Measurements from ENCODE around the gene LRRC40.

The LRRC40 gene

GRCh38 chr1:70140343-70140742 lies 65.0 kb downstream of the LRRC40 start:
- H3K27me3 ChIP-seq (replicated peaks; ENCODE audit: insufficient read depth, low read length), result no peaks in the 10 kb centered on the region
- DNase-seq, result no peak
- no peaks in the 10 kb centered on the region for H4K20me1 ChIP-seq (ENCODE audit: insufficient read depth, low read length)
- no peaks in the 10 kb centered on the region for H3K79me2 ChIP-seq (ENCODE audit: low read length)
- H3F3A ChIP-seq (ENCODE audit: insufficient read depth, low read length), result no peaks in the 10 kb centered on the region
- H3K9me2 ChIP-seq (replicated peaks; ENCODE audit: insufficient read depth, low read length), result no peaks in the 10 kb centered on the region
- no peak overlapping the region for H2AFZ ChIP-seq (ENCODE audit: low read length)
- H3K4me2 ChIP-seq (ENCODE audit: low read depth, low read length), result no peak overlapping the region
- no peaks in the 10 kb centered on the region for H3K4me1 ChIP-seq (ENCODE audit: low read length)
- H3K36me3 ChIP-seq (replicated peaks; ENCODE audit: insufficient read depth, low read length), result no peaks in the 10 kb centered on the region; the same call in 1 of the 2 replicates
- H3K9ac ChIP-seq (ENCODE audit: low read length), result no peak overlapping the region
- no peak overlapping the region for H3K4me3 ChIP-seq (ENCODE audit: low read length)
- no peak overlapping the region for H3K27ac ChIP-seq (ENCODE audit: low read length)
- no peak for TF ChIP-seq EZH2phosphoT487 (IDR thresholded peaks at IDR 0.05; ENCODE audit: low read length)
- no peak for TF ChIP-seq EZH2 (optimal IDR thresholded peaks at IDR 0.05; ENCODE audit: low read depth, low read length)
- no peaks in the 10 kb centered on the region for H3K9me3 ChIP-seq (replicated peaks; ENCODE audit: insufficient read depth, low read length)

DNA sequence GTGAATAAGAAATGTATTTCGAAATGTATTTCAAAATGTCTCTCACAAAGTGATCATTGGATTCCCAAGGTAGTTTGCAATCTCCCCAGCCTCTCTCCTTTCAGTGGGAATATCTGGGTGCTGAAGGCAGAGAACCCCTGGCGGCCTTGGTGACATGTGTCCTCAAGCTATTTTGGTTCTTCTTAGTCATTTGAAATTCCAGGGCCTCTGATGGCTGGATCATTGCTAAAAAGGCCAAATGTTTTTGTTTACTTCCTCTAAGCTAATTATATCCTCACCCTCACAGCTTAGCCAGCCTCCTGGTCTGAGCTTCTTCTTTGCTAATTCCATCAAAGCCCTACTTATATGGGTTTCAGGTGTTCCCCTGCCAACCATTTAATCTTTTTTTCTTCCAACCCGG lies 71.2 kb downstream of the LRRC40 start:
- no peaks in the 10 kb centered on the region for H3K27me3 ChIP-seq (replicated peaks; ENCODE audit: insufficient read depth, low read length)
- TF ChIP-seq EZH2 (optimal IDR thresholded peaks at IDR 0.05; ENCODE audit: low read depth, low read length) (no peak), EZH2phosphoT487 (IDR thresholded peaks at IDR 0.05; ENCODE audit: low read length) (no peak)
- TF ChIP-seq, protein P1, sequence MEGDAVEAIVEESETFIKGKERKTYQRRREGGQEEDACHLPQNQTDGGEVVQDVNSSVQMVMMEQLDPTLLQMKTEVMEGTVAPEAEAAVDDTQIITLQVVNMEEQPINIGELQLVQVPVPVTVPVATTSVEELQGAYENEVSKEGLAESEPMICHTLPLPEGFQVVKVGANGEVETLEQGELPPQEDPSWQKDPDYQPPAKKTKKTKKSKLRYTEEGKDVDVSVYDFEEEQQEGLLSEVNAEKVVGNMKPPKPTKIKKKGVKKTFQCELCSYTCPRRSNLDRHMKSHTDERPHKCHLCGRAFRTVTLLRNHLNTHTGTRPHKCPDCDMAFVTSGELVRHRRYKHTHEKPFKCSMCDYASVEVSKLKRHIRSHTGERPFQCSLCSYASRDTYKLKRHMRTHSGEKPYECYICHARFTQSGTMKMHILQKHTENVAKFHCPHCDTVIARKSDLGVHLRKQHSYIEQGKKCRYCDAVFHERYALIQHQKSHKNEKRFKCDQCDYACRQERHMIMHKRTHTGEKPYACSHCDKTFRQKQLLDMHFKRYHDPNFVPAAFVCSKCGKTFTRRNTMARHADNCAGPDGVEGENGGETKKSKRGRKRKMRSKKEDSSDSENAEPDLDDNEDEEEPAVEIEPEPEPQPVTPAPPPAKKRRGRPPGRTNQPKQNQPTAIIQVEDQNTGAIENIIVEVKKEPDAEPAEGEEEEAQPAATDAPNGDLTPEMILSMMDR (IDR thresholded peaks at IDR 0.05; ENCODE audit: low read length), result no peak
- H4K20me1 ChIP-seq (ENCODE audit: insufficient read depth, low read length), result no peaks in the 10 kb centered on the region
- H2AFZ ChIP-seq (ENCODE audit: low read length), result no peak overlapping the region
- no peaks in the 10 kb centered on the region for H3K4me1 ChIP-seq (ENCODE audit: low read length)
- H3K9me2 ChIP-seq (replicated peaks; ENCODE audit: insufficient read depth, low read length), result no peaks in the 10 kb centered on the region
- DNase-seq, result no peak
- H3K27ac ChIP-seq (ENCODE audit: low read length), result no peak overlapping the region
- H3K9ac ChIP-seq (ENCODE audit: low read length), result no peak overlapping the region
- no peaks in the 10 kb centered on the region for H3K36me3 ChIP-seq (replicated peaks; ENCODE audit: insufficient read depth, low read length)
- H3K9me3 ChIP-seq (replicated peaks; ENCODE audit: insufficient read depth, low read length), result no peaks in the 10 kb centered on the region
- H3K4me3 ChIP-seq (ENCODE audit: low read length), result no peak overlapping the region
- no peaks in the 10 kb centered on the region for H3F3A ChIP-seq (ENCODE audit: insufficient read depth, low read length)
- no peaks in the 10 kb centered on the region for H3K79me2 ChIP-seq (ENCODE audit: low read length)
- H3K4me2 ChIP-seq (ENCODE audit: low read depth, low read length), result no peak overlapping the region

DNA sequence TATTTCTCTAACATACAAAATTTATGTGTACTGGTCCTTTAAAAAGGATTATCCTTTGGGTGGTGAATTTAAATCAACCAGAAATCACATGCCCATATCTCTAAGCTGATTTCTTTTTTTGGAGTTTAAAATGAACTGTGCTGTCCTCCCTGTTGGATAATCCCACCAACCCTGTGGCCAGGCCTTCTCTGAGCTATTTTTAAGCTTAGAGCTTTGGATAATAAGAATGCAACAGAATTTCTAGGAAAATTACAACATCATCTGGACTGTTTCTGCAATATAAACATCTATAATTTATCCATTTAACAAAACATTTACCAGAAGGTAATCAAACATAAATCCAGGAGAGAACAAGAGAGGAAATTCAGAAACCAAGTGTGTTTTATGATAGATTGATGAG lies 88.3 kb downstream of the LRRC40 start:
- Histone ChIP-seq H3K27me3 (replicated peaks; ENCODE audit: insufficient read depth, low read length) (no peaks in the 10 kb centered on the region), H3K4me2 (ENCODE audit: low read depth, low read length) (no peak overlapping the region), H3K36me3 (replicated peaks; ENCODE audit: insufficient read depth, low read length) (no peaks in the 10 kb centered on the region), H3K4me1 (ENCODE audit: low read length) (no peaks in the 10 kb centered on the region), H3K9ac (ENCODE audit: low read length) (no peak overlapping the region), H2AFZ (ENCODE audit: low read length) (no peak overlapping the region), H3K27ac (ENCODE audit: low read length) (no peak overlapping the region), H3F3A (ENCODE audit: insufficient read depth, low read length) (no peaks in the 10 kb centered on the region), H3K9me2 (replicated peaks; ENCODE audit: insufficient read depth, low read length) (no peaks in the 10 kb centered on the region), H3K79me2 (ENCODE audit: low read length) (no peaks in the 10 kb centered on the region), H3K4me3 (ENCODE audit: low read length) (no peak overlapping the region), H3K9me3 (replicated peaks; ENCODE audit: insufficient read depth, low read length) (no peaks in the 10 kb centered on the region), H4K20me1 (ENCODE audit: insufficient read depth, low read length) (no peaks in the 10 kb centered on the region)
- no peak for TF ChIP-seq EZH2 (optimal IDR thresholded peaks at IDR 0.05; ENCODE audit: low read depth, low read length)
- TF ChIP-seq, protein P1 (IDR thresholded peaks at IDR 0.05; ENCODE audit: low read length), result no peak
- no peak for TF ChIP-seq EZH2phosphoT487 (IDR thresholded peaks at IDR 0.05; ENCODE audit: low read length)
- DNase-seq, result no peak

DNA sequence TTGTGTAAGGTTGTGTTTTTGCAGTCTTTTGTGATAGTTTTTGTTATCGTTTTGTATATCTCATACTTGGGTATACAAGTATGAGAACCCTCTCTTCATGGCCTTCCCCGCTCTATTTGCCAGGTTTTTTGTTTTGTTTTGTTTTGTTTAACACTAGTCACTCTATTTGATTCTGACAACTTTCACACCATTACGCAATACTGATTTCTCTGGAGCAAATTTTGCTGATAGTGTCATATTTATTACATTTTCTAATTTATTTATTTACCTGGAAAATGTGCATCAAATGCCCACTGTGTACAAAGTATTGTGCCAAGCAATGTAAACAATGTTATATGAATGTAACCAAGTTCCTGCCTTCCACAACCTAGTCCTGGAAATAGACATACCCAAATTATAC lies 90.1 kb downstream of the LRRC40 start:
- no peak overlapping the region for H3K27ac ChIP-seq (ENCODE audit: low read length)
- H2AFZ ChIP-seq (ENCODE audit: low read length), result no peak overlapping the region
- H4K20me1 ChIP-seq (ENCODE audit: insufficient read depth, low read length), result no peaks in the 10 kb centered on the region
- no peaks in the 10 kb centered on the region for H3K9me2 ChIP-seq (replicated peaks; ENCODE audit: insufficient read depth, low read length)
- H3K4me3 ChIP-seq (ENCODE audit: low read length), result no peak overlapping the region
- no peaks in the 10 kb centered on the region for H3K79me2 ChIP-seq (ENCODE audit: low read length)
- H3K9ac ChIP-seq (ENCODE audit: low read length), result no peak overlapping the region
- no peak for TF ChIP-seq EZH2 (optimal IDR thresholded peaks at IDR 0.05; ENCODE audit: low read depth, low read length)
- TF ChIP-seq EZH2phosphoT487 (IDR thresholded peaks at IDR 0.05; ENCODE audit: low read length), result no peak
- TF ChIP-seq, protein P1 (IDR thresholded peaks at IDR 0.05; ENCODE audit: low read length), result no peak
- no peaks in the 10 kb centered on the region for H3K4me1 ChIP-seq (ENCODE audit: low read length)
- no peak overlapping the region for H3K4me2 ChIP-seq (ENCODE audit: low read depth, low read length)
- DNase-seq, result no peak
- H3K9me3 ChIP-seq (replicated peaks; ENCODE audit: insufficient read depth, low read length), result no peaks in the 10 kb centered on the region
- H3F3A ChIP-seq (ENCODE audit: insufficient read depth, low read length), result no peaks in the 10 kb centered on the region
- H3K27me3 ChIP-seq (replicated peaks; ENCODE audit: insufficient read depth, low read length), result no peaks in the 10 kb centered on the region
- H3K36me3 ChIP-seq (replicated peaks; ENCODE audit: insufficient read depth, low read length), result no peaks in the 10 kb centered on the region

Data from MM.1S (cell line).